ENCODE results near the gene MAPKBP1. TPM values are rescaled to one million over a fixed set of nuclear protein-coding genes. Genes with fewer than 3 reads are reported as not detected.

Gene MAPKBP1
- total RNA-seq, 1 donor from 2014 or later, result 42.3 TPM

- no peak overlapping the region for H3K27ac Mint-ChIP-seq
- no peak for DNase-seq
- CTCF ChIA-PET, result interaction anchor here (1.4 kb wide), 1 partner anchor 52 kb away, joined by 4 read pairs; no protein-coding TSS in a partner anchor
Measured at GRCh38 chr15:41852736-41853590, 78.7 kb downstream of the MAPKBP1 start.

GRCh38 chr15:41853831-41854230 is 79.5 kb downstream of the MAPKBP1 start:
- Mint-ChIP-seq H3K4me1 (peaks cover 4% of the 10 kb centered on the region), H3K27ac (no peak overlapping the region), H3K36me3 (ENCODE audit: low read depth) (no peaks in the 10 kb centered on the region), H3K4me3 (no peak overlapping the region), H3K27me3 (no peaks in the 10 kb centered on the region), H3K9me3 (no peaks in the 10 kb centered on the region)
- CTCF ChIA-PET, result no interaction called here
- no peak for DNase-seq
- ATAC-seq (ENCODE audit: low read depth), result no peak
- no peak for TF ChIP-seq CTCF (IDR thresholded peaks at IDR 0.05)
- POLR2A ChIA-PET, result interaction anchor here (0.5 kb wide), 1 partner anchor 926 kb away, joined by 4 read pairs; no protein-coding TSS in a partner anchor
- intact Hi-C loops (cut with micrococcal nuclease), result no loop called here

More at GRCh38 chr15:41852736-41853590, 78.7 kb downstream of the MAPKBP1 start:
- ATAC-seq (ENCODE audit: low read depth), result no peak
- peaks cover 4% of the 10 kb centered on the region for H3K4me1 Mint-ChIP-seq
- POLR2A ChIA-PET, result interaction anchor here (0.5 kb wide), 1 partner anchor 926 kb away, joined by 4 read pairs; no protein-coding TSS in a partner anchor
- no peaks in the 10 kb centered on the region for H3K27me3 Mint-ChIP-seq
- intact Hi-C loops (cut with micrococcal nuclease), result no loop called here
- H3K36me3 Mint-ChIP-seq (ENCODE audit: low read depth), result peaks cover 7% of the 10 kb centered on the region
- H3K4me3 Mint-ChIP-seq, result no peak overlapping the region
- H3K9me3 Mint-ChIP-seq, result no peaks in the 10 kb centered on the region
- no peak for TF ChIP-seq CTCF (IDR thresholded peaks at IDR 0.05)

GRCh38 chr15:41854443-41854842 is 80.2 kb downstream of the MAPKBP1 start:
- Mint-ChIP-seq H3K27me3 (no peaks in the 10 kb centered on the region), H3K4me1 (peaks cover 4% of the 10 kb centered on the region), H3K4me3 (no peak overlapping the region), H3K27ac (no peak overlapping the region), H3K9me3 (no peaks in the 10 kb centered on the region), H3K36me3 (ENCODE audit: low read depth) (no peaks in the 10 kb centered on the region)
- ATAC-seq (ENCODE audit: low read depth) (no peak), DNase-seq (no peak)
- POLR2A ChIA-PET, result no interaction called here
- CTCF ChIA-PET, result no interaction called here
- intact Hi-C loops (cut with micrococcal nuclease), result no loop called here
- TF ChIP-seq CTCF (IDR thresholded peaks at IDR 0.05), result no peak

- no peak for TF ChIP-seq CTCF (IDR thresholded peaks at IDR 0.05)
- H3K4me3 Mint-ChIP-seq, result no peak overlapping the region
- intact Hi-C loops (cut with micrococcal nuclease), result no loop called here
- no peaks in the 10 kb centered on the region for H3K36me3 Mint-ChIP-seq (ENCODE audit: low read depth)
- H3K9me3 Mint-ChIP-seq, result no peaks in the 10 kb centered on the region
- ATAC-seq (ENCODE audit: low read depth), result no peak
- DNase-seq, result no peak
- H3K4me1 Mint-ChIP-seq, result peaks cover 4% of the 10 kb centered on the region
- no peaks in the 10 kb centered on the region for H3K27me3 Mint-ChIP-seq
- CTCF ChIA-PET, result no interaction called here
- POLR2A ChIA-PET, result no interaction called here
- H3K27ac Mint-ChIP-seq, result no peak overlapping the region
Measured at GRCh38 chr15:41855261-41855961, 81.1 kb downstream of the MAPKBP1 start.

- Mint-ChIP-seq H3K4me1 (no peaks in the 10 kb centered on the region), H3K36me3 (ENCODE audit: low read depth) (no peaks in the 10 kb centered on the region), H3K4me3 (no peak overlapping the region), H3K27ac (no peak overlapping the region), H3K27me3 (no peaks in the 10 kb centered on the region), H3K9me3 (no peaks in the 10 kb centered on the region)
- no peak for TF ChIP-seq CTCF (IDR thresholded peaks at IDR 0.05)
- ChIA-PET POLR2A (no interaction called here), CTCF (no interaction called here)
- no peak for DNase-seq
- no peak for ATAC-seq (ENCODE audit: low read depth)
- intact Hi-C loops (cut with micrococcal nuclease), result no loop called here
Measured at GRCh38 chr15:41856262-41856661, 82.0 kb downstream of the MAPKBP1 start.

All from activated B cell treated with CpG ODN at 0.5 μM for 24 hours (primary cell).